ENCODE data around the gene EEIG1.

Gene EEIG1

GRCh38 chr9:128007566-128008138 is 26.9 kb upstream of the EEIG1 start:
- peak; percentile 58 to 75 for DNase-seq
- no peak for TF ChIP-seq GATA1 (IDR thresholded peaks at IDR 0.05; ENCODE audit: low read depth, low read length)
- TF ChIP-seq POLR2A (IDR thresholded peaks at IDR 0.05; ENCODE audit: low read length): no peak

- TF ChIP-seq POLR2A (IDR thresholded peaks at IDR 0.05; ENCODE audit: low read length) (no peak), GATA1 (IDR thresholded peaks at IDR 0.05; ENCODE audit: low read depth, low read length) (no peak)
- no peak for DNase-seq
Measured at GRCh38 chr9:128006332-128006996, 25.7 kb upstream of the EEIG1 start.

GRCh38 chr9:128005923-128006322 is 25.1 kb upstream of the EEIG1 start:
- DNase-seq: no peak
- no peak for TF ChIP-seq POLR2A (IDR thresholded peaks at IDR 0.05; ENCODE audit: low read length)
- no peak for TF ChIP-seq GATA1 (IDR thresholded peaks at IDR 0.05; ENCODE audit: low read depth, low read length)

- TF ChIP-seq POLR2A (IDR thresholded peaks at IDR 0.05; ENCODE audit: low read length) (no peak), GATA1 (IDR thresholded peaks at IDR 0.05; ENCODE audit: low read depth, low read length) (no peak)
- DNase-seq: no peak
Measured at GRCh38 chr9:128003966-128004604, 23.3 kb upstream of the EEIG1 start.

GRCh38 chr9:128002959-128003358 is 22.2 kb upstream of the EEIG1 start:
- no peak for DNase-seq
- TF ChIP-seq GATA1 (IDR thresholded peaks at IDR 0.05; ENCODE audit: low read depth, low read length): no peak
- no peak for TF ChIP-seq POLR2A (IDR thresholded peaks at IDR 0.05; ENCODE audit: low read length)

GRCh38 chr9:128001779-128002298 is 21.1 kb upstream of the EEIG1 start:
- peak; percentile 54 to 82 for DNase-seq
- TF ChIP-seq POLR2A (IDR thresholded peaks at IDR 0.05; ENCODE audit: low read length): no peak
- no peak for TF ChIP-seq GATA1 (IDR thresholded peaks at IDR 0.05; ENCODE audit: low read depth, low read length)

GRCh38 chr9:128001151-128001778 is 20.5 kb upstream of the EEIG1 start:
- TF ChIP-seq GATA1 (IDR thresholded peaks at IDR 0.05; ENCODE audit: low read depth, low read length): no peak
- no peak for TF ChIP-seq POLR2A (IDR thresholded peaks at IDR 0.05; ENCODE audit: low read length)
- no peak for DNase-seq

GRCh38 chr9:127999461-127999860 is 18.7 kb upstream of the EEIG1 start:
- DNase-seq: no peak
- TF ChIP-seq POLR2A (IDR thresholded peaks at IDR 0.05; ENCODE audit: low read length) (no peak), GATA1 (IDR thresholded peaks at IDR 0.05; ENCODE audit: low read depth, low read length) (no peak)

- DNase-seq: no peak
- TF ChIP-seq GATA1 (IDR thresholded peaks at IDR 0.05; ENCODE audit: low read depth, low read length): no peak
- no peak for TF ChIP-seq POLR2A (IDR thresholded peaks at IDR 0.05; ENCODE audit: low read length)
Measured at GRCh38 chr9:127993721-127994120, 12.9 kb upstream of the EEIG1 start.

- TF ChIP-seq POLR2A (IDR thresholded peaks at IDR 0.05; ENCODE audit: low read length): no peak
- TF ChIP-seq GATA1 (IDR thresholded peaks at IDR 0.05; ENCODE audit: low read depth, low read length): no peak
- no peak for DNase-seq
Measured at GRCh38 chr9:127991757-127992274, 11.0 kb upstream of the EEIG1 start.

- TF ChIP-seq GATA1 (IDR thresholded peaks at IDR 0.05; ENCODE audit: low read depth, low read length) (no peak), POLR2A (IDR thresholded peaks at IDR 0.05; ENCODE audit: low read length) (no peak)
- DNase-seq: no peak
Measured at GRCh38 chr9:127991017-127991756, 10.4 kb upstream of the EEIG1 start.

- TF ChIP-seq GATA1 (IDR thresholded peaks at IDR 0.05; ENCODE audit: low read depth, low read length) (no peak), POLR2A (IDR thresholded peaks at IDR 0.05; ENCODE audit: low read length) (no peak)
Measured at GRCh38 chr9:127990554-127990953, 9.8 kb upstream of the EEIG1 start.

GRCh38 chr9:127989094-127989493 is 8.3 kb upstream of the EEIG1 start:
- TF ChIP-seq GATA1 (IDR thresholded peaks at IDR 0.05; ENCODE audit: low read depth, low read length): no peak
- no peak for TF ChIP-seq POLR2A (IDR thresholded peaks at IDR 0.05; ENCODE audit: low read length)
- DNase-seq: no peak

More at GRCh38 chr9:127990554-127990953, 9.8 kb upstream of the EEIG1 start:
- no peak for DNase-seq

Measured in erythroblast (primary cell).